Testis (tissue), 2 donors: ENCODE results near the gene TBXAS1.

Experiments used
- CTCF ChIP-seq, 3 experiments: fragments of 450-650 bp in 2 of 3; fragments of 200-600 bp in 1 of 3; sonication (generic) in 1 of 3; IDR thresholded peaks; one replicate each; pipeline ENCODE4 v1.5.1; 2016 to 2019; ENCODE audit warnings: antibody characterized with exemption in 3 of 3, mild to moderate bottlenecking in 2 of 3, moderate library complexity in 1 of 3
- POLR2A ChIP-seq: fragments of 450-650 bp; IDR thresholded peaks from one replicate; pipeline ENCODE4 v1.6.1; 2017; ENCODE audit warnings: antibody characterized with exemption, mild to moderate bottlenecking, moderate library complexity

DNA sequence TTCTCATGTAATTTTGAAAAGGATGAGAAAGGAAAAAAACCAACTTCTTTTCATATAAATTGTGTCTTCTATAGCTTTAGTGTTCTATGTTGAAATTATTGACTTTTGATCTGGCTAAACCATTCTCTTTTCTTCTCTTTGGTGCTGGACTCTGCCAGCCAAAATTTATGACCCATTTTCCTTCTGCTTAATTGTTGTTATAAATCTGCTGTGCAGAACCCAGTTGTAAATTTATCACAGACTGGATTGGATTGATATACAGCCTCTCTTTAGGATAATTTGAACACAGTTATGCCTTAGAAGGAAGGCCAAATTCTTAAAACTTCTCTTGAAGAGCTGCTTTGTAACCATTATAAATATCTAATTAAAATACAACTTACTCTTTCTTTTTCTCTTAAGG, 139.9 kb downstream of the TBXAS1 start:
- TF ChIP-seq CTCF (IDR thresholded peaks at IDR 0.05): no peak
- no peak for TF ChIP-seq POLR2A
